Raji (cell line): ENCODE results near the gene RABAC1.

Source experiments
- POLR2A ChIP-seq: IDR thresholded peaks from 2 replicates; pipeline ENCODE4 v1.6.1; 2011; ENCODE audit warnings: low read depth, low read length, control low read depth; ENCODE audit not compliant: insufficient read depth

The RABAC1 gene

GRCh38 chr19:41908724-41909464, 50.2 kb downstream of the RABAC1 start:
- TF ChIP-seq POLR2A = no peak

GRCh38 chr19:41907994-41908615, 51.0 kb downstream of the RABAC1 start:
- no peak for TF ChIP-seq POLR2A

- TF ChIP-seq POLR2A = no peak
These were observed 52.0 kb downstream of the RABAC1 start for GRCh38 chr19:41906916-41907680.
